Transverse colon (tissue), 4 donors: ENCODE measurements around the gene RGS11. TPM values are rescaled to one million over a fixed set of nuclear protein-coding genes. Genes with fewer than 3 reads are reported as not detected.

Experiments used
- DNase-seq: peaks from one replicate; pipeline ENCODE4 v3.0.0-alpha.2; 2019
- H3K27ac ChIP-seq, 4 donors: fragments of 200-600 bp; sonication (generic); 2 replicates each; pipeline ENCODE4 v1.5.1; 2016 to 2018; ENCODE audit warnings: inconsistent platforms in 4 of 4
- H3K27me3 ChIP-seq: fragments of 200-600 bp; sonication (generic); 2 replicates; pipeline ENCODE4 v1.5.1; 2017; ENCODE audit warnings: inconsistent platforms
- H3K36me3 ChIP-seq, 4 donors: fragments of 200-600 bp; sonication (generic); 2 replicates each; pipeline ENCODE4 v1.5.1; 2017 to 2019; ENCODE audit warnings: inconsistent platforms in 4 of 4
- H3K4me1 ChIP-seq, 4 donors: fragments of 200-600 bp; sonication (generic); 2 replicates each; pipeline ENCODE4 v1.5.1; 2017 to 2020; ENCODE audit warnings: inconsistent platforms in 4 of 4
- H3K4me3 ChIP-seq, 4 donors: fragments of 200-600 bp; sonication (generic); 1 replicate in 1 of 4; 2 replicates in 3 of 4; pipeline versions ENCODE4 v1.5.1 to v1.6.1; 2017 to 2019; ENCODE audit warnings: inconsistent platforms in 4 of 4
- H3K9me3 ChIP-seq, 2 donors: fragments of 200-600 bp; sonication (generic); 2 replicates each; pipeline ENCODE4 v1.5.1; 2017 to 2019; ENCODE audit warnings: inconsistent platforms in 2 of 2
- EP300 ChIP-seq: sonication (generic); formaldehyde crosslinking; IDR thresholded peaks from one replicate; pipeline ENCODE4 v1.6.1; 2017; ENCODE audit warnings: antibody characterized with exemption, low read depth
- POLR2A ChIP-seq: fragments of 450-650 bp; IDR thresholded peaks from one replicate; pipeline ENCODE4 v1.6.1; 2016; ENCODE audit warnings: antibody characterized with exemption, mild to moderate bottlenecking, moderate library complexity
- POLR2AphosphoS5 ChIP-seq, 3 donors: sonication (generic); formaldehyde crosslinking; IDR thresholded peaks; one replicate each; pipeline ENCODE4 v1.6.1; 2016; ENCODE audit warnings: antibody characterized with exemption in 3 of 3
- WGBS, 2 donors: methylation state at CpG; one replicate each; pipeline ENCODE4 v1.1.5; 2018; ENCODE audit warnings: low coverage in 1 of 2; 5-methylcytosine and 5-hydroxymethylcytosine counted together
- in situ Hi-C, 4 donors: fragments of 200-750 bp; cut with MboI; loops; one replicate each; pipeline versions ENCODE4 v1.15.0 to v1.15.1; 2017; ENCODE audit warnings: low sequenced_read_pairs in 3 of 4, low pct_ligation_motif_present in 1 of 4, low pct_unique_long_range_greater_than_20kb in 1 of 4
- intact Hi-C: fragments of 100-400 bp; cut with DNase I; formaldehyde crosslinking; loops from one replicate; pipeline ENCODE4 v1.15.1; 2023; ENCODE audit warnings: low total_unique reads
- total RNA-seq, 4 donors: library from RNA; depleted of rRNA; stranded (reverse); fragments of >200 nt; gene quantifications; one replicate each; pipeline ENCODE4 v1.1.0, GENCODE V29; 2016
- TF ChIP-seq, protein P1 (sequence below), 5 experiments: fragments of 200-600 bp in 3 of 5; fragments of 450-650 bp in 2 of 5; sonication (generic) in 3 of 5; IDR thresholded peaks; 1 replicate in 2 of 5; 2 replicates in 3 of 5; pipeline ENCODE4 v1.5.1; 2016 to 2017; ENCODE audit warnings: antibody characterized with exemption in 5 of 5, inconsistent platforms in 3 of 5, mild to moderate bottlenecking in 2 of 5, moderate library complexity in 1 of 5

Gene RGS11
- total RNA-seq, 4 donors from 2014 or later, result 2.0 to 24.3 (median 6.7) TPM

DNA sequence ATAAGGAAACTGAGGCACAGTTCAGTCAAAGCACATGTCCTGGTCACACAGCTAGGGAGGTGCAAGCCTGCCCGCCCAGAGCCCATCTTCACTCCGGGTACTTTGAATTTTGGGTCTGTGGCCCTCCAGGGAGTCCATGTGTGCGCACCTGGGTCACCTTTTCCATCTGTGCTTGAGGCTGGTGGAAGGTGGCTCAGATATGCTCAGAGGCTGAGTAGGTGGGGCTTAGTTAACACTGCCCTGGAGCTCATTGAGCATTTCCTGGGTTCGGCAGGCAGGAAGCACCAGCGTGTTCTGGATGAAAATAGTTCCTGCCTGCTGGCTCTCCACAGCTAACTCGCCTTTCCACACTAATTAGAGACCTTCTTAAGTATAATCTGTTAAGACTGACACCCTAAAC lies 21.9 kb downstream of the RGS11 start:
- Histone ChIP-seq H3K4me1 (peaks cover 5 to 43% (median 27%) of the 10 kb centered on the region in 4 donors), H3K27me3 (no peaks in the 10 kb centered on the region), H3K27ac (peak overlapping the region; percentile 48 to 80 (median 64)), H3K36me3 (peaks cover 0 to 9% (median 2%) of the 10 kb centered on the region in 4 donors), H3K9me3 (no peaks in the 10 kb centered on the region), H3K4me3 (no peak overlapping the region)
- in situ Hi-C loops, result no loop called here
- 82% methylated on average over 6 of the region's 6 CpGs; no CpG with 5 or more reads in 1 of the 2 donors for WGBS, 2 donors
- TF ChIP-seq POLR2A, result peak; percentile 33
- peak in 1 of 3 donors; percentile 29 for TF ChIP-seq POLR2AphosphoS5 (IDR thresholded peaks at IDR 0.05)
- TF ChIP-seq, protein P1, sequence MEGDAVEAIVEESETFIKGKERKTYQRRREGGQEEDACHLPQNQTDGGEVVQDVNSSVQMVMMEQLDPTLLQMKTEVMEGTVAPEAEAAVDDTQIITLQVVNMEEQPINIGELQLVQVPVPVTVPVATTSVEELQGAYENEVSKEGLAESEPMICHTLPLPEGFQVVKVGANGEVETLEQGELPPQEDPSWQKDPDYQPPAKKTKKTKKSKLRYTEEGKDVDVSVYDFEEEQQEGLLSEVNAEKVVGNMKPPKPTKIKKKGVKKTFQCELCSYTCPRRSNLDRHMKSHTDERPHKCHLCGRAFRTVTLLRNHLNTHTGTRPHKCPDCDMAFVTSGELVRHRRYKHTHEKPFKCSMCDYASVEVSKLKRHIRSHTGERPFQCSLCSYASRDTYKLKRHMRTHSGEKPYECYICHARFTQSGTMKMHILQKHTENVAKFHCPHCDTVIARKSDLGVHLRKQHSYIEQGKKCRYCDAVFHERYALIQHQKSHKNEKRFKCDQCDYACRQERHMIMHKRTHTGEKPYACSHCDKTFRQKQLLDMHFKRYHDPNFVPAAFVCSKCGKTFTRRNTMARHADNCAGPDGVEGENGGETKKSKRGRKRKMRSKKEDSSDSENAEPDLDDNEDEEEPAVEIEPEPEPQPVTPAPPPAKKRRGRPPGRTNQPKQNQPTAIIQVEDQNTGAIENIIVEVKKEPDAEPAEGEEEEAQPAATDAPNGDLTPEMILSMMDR (IDR thresholded peaks at IDR 0.05), result no peak
- intact Hi-C loops, result no loop called here
- peak; percentile 43 for DNase-seq

DNA sequence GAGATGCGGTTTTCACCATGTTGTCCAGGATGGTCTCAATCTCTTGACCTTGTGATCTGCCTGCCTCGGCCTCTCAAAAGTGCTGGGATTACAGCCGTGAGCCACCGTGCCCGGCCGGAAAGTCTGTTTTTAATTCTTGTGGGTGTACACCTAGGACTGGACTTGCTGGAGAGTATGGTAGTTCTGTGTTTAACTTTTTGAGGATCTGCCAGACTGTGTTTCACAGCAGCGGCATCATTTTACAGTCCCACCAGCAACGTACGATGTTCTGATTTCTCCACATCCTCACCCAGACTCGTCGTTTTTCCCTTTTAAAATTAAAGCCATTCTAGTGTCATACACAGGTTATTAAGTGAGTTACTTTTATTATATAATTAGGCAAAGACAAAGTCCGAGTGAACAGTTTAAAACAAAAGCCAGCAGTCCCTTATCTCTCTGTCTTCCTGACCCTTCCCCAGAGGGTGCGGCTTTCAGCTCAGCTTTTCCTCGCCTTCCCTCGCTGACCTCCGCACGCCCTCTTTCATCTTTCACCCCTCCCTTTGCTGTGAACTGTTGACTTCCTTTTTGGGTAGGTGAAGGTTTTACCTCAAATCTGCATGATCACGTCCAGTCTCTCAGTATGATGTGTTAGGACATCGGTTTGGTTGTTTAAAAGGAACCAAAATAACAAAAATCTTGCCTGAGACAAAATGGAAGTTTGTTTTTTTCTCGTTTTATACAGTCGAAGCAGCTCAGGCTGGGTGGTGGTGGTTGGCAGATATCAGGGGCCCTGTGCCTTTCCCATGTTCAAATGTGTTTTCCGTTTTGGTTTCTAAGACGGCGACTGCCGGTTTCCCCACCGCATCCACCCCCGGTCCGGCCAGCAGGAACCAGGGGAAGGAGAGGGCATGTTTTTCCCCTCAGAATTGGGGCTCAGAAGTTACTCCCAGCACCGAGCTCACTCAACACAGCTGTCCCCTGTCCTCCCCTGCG lies 23.1 kb downstream of the RGS11 start:
- 46 to 48% methylated on average over 18 to 30 of the region's 30 CpGs for whole genome bisulfite sequencing, 2 donors
- Histone ChIP-seq H3K4me1 (peaks cover 5 to 43% (median 27%) of the 10 kb centered on the region in 4 donors), H3K27ac (peak overlapping the region; percentile 48 to 80 (median 64)), H3K9me3 (no peaks in the 10 kb centered on the region), H3K27me3 (no peaks in the 10 kb centered on the region), H3K36me3 (peaks cover 0 to 9% (median 2%) of the 10 kb centered on the region in 4 donors), H3K4me3 (peak overlapping the region in 2 of 4 donors; percentile 1 to 24)
- intact Hi-C loops (no loop called here), in situ Hi-C loops (no loop called here)
- TF ChIP-seq, protein P1 (IDR thresholded peaks at IDR 0.05), result no peak
- TF ChIP-seq EP300 (no peak), POLR2A (no peak), POLR2AphosphoS5 (IDR thresholded peaks at IDR 0.05) (peak in 1 of 3 donors; percentile 11)
- peak; percentile 72 for DNase-seq

DNA sequence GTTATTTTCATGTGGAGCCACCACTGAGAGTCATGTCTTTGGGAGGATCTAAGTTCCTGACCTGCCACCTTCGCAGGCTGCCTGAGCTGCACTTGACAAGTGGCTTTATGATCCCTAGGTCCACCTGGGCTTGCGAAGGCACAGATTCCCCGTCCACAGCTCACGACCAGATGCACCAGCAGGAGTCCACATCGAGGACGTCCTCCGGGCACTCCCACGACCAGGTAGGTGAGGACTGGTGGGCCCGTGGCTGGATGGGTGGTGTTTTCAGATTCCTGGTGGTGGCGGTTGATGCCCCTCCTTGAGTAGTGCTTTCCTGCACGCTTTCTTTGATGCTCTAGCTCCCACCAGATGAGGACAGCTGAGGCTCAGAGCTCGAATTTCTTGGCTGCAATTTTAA lies 26.3 kb downstream of the RGS11 start:
- peaks cover 0 to 4% (median under 1%) of the 10 kb centered on the region in 4 donors for H3K36me3 ChIP-seq
- no peak overlapping the region for H3K4me3 ChIP-seq
- no peak for DNase-seq
- in situ Hi-C loops (no loop called here), intact Hi-C loops (loop anchor here (10.0 kb wide), 1 partner anchor 105 kb away; the partner anchor contains the start of gene AXIN1)
- H3K27ac ChIP-seq, result no peak overlapping the region
- 88 to 90% methylated on average over 7 to 10 of the region's 12 CpGs for WGBS, 2 donors
- no peaks in the 10 kb centered on the region for H3K27me3 ChIP-seq
- no peak for TF ChIP-seq EP300
- no peak for TF ChIP-seq POLR2AphosphoS5 (IDR thresholded peaks at IDR 0.05)
- TF ChIP-seq, protein P1 (IDR thresholded peaks at IDR 0.05), result no peak
- no peak for TF ChIP-seq POLR2A
- H3K9me3 ChIP-seq, result no peaks in the 10 kb centered on the region
- peaks cover 5 to 43% (median 27%) of the 10 kb centered on the region in 4 donors for H3K4me1 ChIP-seq

DNA sequence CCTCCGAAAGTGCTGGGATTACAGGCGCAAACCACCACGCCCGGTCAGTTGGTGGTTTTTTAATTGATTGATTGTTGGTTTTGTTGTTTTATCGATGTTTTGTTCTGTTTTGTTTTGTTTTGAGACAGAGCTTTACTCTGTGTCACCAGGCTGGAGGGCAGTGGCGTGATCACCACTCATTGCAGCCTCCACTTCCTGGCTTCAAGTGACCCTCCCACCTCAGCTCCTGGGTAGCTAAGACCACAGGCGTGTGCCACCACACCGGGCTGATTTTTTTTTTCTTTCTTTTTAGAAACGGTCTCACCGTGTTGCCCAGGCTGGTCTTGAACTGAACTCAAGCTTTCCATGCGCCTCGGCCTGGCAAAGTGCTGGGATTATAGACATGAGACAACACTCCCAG lies 28.7 kb downstream of the RGS11 start:
- no peaks in the 10 kb centered on the region for H3K9me3 ChIP-seq
- TF ChIP-seq POLR2A, result no peak
- TF ChIP-seq, protein P1 (IDR thresholded peaks at IDR 0.05), result no peak
- TF ChIP-seq EP300, result no peak
- TF ChIP-seq POLR2AphosphoS5 (IDR thresholded peaks at IDR 0.05), result no peak
- intact Hi-C loops (loop anchor here (10.0 kb wide), 1 partner anchor 108 kb away; the partner anchor contains the start of gene AXIN1), in situ Hi-C loops (no loop called here)
- H3K27ac ChIP-seq, result no peak overlapping the region
- no peaks in the 10 kb centered on the region for H3K36me3 ChIP-seq
- H3K4me3 ChIP-seq, result no peak overlapping the region
- no peaks in the 10 kb centered on the region for H3K27me3 ChIP-seq
- no peak for DNase-seq
- WGBS, 2 donors, result 94 to 98% methylated on average over 6 to 12 of the region's 12 CpGs
- H3K4me1 ChIP-seq, result peaks cover 0 to 22% (median 6%) of the 10 kb centered on the region in 4 donors
